ENCODE data around the gene SREBF1.
A peak's percentile ranks its signal among the peaks of the same experiment; 100 is the strongest.
"Not testable (repeated sequence)": the region's sequence is repeated elsewhere in the genome, so short reads cannot be mapped to it uniquely, and the experiment has no call there.

The SREBF1 gene

GRCh38 chr17:17809531-17810083 is 27.2 kb downstream of the SREBF1 start:
- no peak for DNase-seq

GRCh38 chr17:17808706-17809432 is 27.9 kb downstream of the SREBF1 start:
- no peak for DNase-seq

GRCh38 chr17:17808200-17808599 is 28.6 kb downstream of the SREBF1 start:
- DNase-seq, result not testable (repeated sequence)

- no peak for DNase-seq
Observed at GRCh38 chr17:17807440-17807839, 29.3 kb downstream of the SREBF1 start.

GRCh38 chr17:17806611-17807274 is 30.0 kb downstream of the SREBF1 start:
- no peak for DNase-seq

- DNase-seq, result no peak
Observed at GRCh38 chr17:17806035-17806434, 30.8 kb downstream of the SREBF1 start.

- no peak for DNase-seq
Observed at GRCh38 chr17:17805575-17805974, 31.2 kb downstream of the SREBF1 start.

GRCh38 chr17:17804007-17804406 is 32.8 kb downstream of the SREBF1 start:
- DNase-seq, result no peak

GRCh38 chr17:17801800-17802481 is 34.8 kb downstream of the SREBF1 start:
- DNase-seq, result no peak

- no peak for DNase-seq
Observed at GRCh38 chr17:17800504-17801021, 36.2 kb downstream of the SREBF1 start.

GRCh38 chr17:17798573-17799255 is 38.1 kb downstream of the SREBF1 start:
- DNase-seq, result no peak

- no peak for DNase-seq
Observed at GRCh38 chr17:17798010-17798556, 38.7 kb downstream of the SREBF1 start.

- no peak for DNase-seq
Observed at GRCh38 chr17:17797119-17797809, 39.5 kb downstream of the SREBF1 start.

- no peak for DNase-seq
Observed at GRCh38 chr17:17796787-17797061, 40.1 kb downstream of the SREBF1 start.

GRCh38 chr17:17795946-17796786 is 40.6 kb downstream of the SREBF1 start:
- DNase-seq, result no peak

GRCh38 chr17:17795296-17795695 is 41.5 kb downstream of the SREBF1 start:
- no peak for DNase-seq

- no peak for DNase-seq
Observed at GRCh38 chr17:17794382-17794781, 42.4 kb downstream of the SREBF1 start.

- no peak for DNase-seq
Observed at GRCh38 chr17:17793378-17794214, 43.2 kb downstream of the SREBF1 start.

GRCh38 chr17:17792551-17793377 is 44.0 kb downstream of the SREBF1 start:
- DNase-seq, result peak; percentile 27

All from stimulated activated CD4-positive, alpha-beta T cell treated with anti-CD3 and anti-CD28 coated beads, Interleukin-4, amount 100 ng/mL, for 1 hour (primary cell).